ENCODE data around the gene GABPA.
"Not testable (repeated sequence)": the region's sequence is repeated elsewhere in the genome, so short reads cannot be mapped to it uniquely, and the experiment has no call there.

Gene GABPA

GRCh38 chr21:25742900-25743299, 8.1 kb downstream of the GABPA start:
- no peak for DNase-seq (ENCODE audit: low spot score)

GRCh38 chr21:25744854-25745253, 10.1 kb downstream of the GABPA start:
- no peak for DNase-seq (ENCODE audit: low spot score)

- no peak for DNase-seq (ENCODE audit: low spot score)
These were observed 15.3 kb downstream of the GABPA start for GRCh38 chr21:25750085-25750484.

- DNase-seq (ENCODE audit: low spot score): no peak
These were observed 17.6 kb downstream of the GABPA start for GRCh38 chr21:25752416-25752815.

GRCh38 chr21:25756190-25756932, 21.6 kb downstream of the GABPA start:
- no peak for DNase-seq (ENCODE audit: low spot score)

DNA sequence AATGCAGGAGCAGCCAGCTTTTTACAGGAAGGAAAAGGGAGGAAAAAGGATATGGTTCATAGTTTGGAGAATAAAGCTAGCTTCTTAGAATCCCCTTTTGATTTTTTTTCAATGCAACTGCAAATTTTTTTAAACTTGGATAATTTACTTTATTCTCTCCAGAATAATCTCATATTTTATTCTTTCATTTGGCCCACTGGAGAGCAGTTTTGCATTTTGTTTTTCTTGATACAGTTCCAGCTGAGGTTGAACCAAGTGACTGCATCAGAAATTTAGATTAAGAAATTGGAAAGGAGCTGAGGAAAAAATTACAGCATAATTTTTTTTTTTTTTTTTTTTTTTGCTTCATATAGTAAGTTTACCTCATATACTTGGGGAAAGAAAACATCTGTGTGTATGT, 22.8 kb downstream of the GABPA start:
- DNase-seq (ENCODE audit: low spot score): no peak

DNA sequence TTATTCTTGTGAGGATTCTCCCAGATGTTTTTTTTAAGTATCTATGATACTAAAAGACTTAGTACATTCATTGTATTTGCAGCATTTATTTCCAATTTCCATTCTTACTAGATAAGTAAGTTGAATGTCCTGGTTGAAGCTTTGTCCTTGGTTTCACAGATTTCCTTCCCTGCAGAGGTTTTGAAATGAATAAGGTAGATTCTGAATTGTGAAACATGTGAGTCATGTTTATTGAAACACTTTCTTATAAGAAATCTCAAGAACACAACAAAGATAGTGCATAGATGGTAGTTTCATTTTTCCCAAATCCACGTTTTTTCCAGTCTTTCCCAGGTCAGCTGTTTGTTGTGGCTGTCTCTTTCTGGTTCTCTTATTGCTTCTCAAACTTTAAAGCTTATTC, 24.8 kb downstream of the GABPA start:
- no peak for DNase-seq (ENCODE audit: low spot score)

DNA sequence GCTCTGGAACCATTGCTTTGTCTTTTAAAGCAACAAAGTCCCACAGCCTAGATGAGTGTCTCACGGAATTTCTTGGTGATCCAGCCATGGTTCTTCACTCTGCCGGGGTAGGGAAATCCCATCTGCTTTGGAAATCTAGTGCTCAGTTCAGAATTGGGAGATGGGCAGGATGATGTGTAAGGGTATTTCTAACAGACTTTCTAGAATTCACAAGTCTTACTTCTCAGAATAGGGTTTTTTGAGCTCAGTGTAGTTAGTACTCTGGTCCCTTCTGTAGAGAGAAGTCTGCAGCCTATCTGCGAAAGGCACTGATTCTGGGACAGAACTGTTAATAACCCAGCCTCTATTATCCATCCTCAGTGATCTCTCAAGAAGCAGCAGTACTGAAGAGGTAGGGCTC, 25.3 kb downstream of the GABPA start:
- no peak for DNase-seq (ENCODE audit: low spot score)

DNA sequence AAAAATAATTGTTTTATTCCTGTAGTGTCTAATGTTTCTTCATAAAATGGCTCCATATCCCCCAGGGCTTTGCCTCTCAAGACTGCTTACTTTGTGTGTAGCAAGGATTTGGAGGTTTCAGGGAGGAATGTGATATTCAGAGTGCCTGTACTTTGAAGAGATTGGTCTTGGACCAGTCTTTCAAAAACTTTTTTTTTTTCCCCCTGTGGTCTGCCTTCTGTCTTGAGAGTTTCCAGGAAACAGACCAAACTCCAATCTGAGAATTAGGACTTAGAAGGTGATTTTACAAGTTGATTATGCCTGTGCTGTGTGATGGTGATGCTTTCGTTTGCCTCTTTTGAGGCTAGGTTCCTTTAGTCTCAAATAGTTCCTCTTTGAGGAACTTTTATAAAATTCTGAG, 25.9 kb downstream of the GABPA start:
- DNase-seq (ENCODE audit: low spot score): no peak

- no peak for DNase-seq (ENCODE audit: low spot score)
These were observed 29.3 kb downstream of the GABPA start for GRCh38 chr21:25764065-25764464.

DNA sequence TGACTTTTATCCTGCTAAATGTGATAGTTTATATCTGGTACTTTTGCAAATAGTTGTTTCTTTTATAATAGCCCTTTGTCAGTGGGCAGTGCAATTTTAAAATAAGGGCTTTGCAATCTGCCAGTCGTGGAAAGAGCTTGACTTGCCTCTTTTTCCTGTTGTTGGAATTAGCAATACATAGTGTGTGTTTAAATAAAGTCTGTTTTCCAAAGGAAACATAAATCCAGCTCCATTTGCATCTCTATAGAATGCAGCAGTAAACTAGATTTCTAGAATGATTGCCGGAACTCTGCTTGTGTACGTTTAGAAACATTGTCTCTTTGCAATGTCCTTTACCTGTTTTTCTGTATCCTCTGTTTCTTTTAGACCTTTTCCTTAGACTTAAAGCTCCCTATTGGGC, 33.1 kb downstream of the GABPA start:
- no peak for DNase-seq (ENCODE audit: low spot score)

DNA sequence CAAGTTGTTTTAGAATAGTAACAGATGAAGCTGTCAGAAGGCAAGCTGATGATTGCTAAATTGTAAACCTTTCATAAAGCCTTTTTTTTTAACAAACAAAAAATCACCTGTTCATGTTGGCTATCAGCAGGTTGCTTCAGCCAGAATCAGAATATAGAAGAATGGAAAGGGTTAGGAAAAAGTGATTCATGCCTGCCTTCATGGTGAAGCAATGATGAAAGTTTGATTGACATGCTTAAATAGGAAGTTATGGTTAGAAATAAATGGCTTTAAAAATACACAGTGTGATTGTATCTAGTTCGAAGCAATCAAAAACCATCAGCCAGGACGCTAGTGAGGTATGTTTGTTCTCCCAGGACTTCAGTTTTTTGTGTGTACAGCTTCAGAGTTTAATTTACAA, 37.9 kb downstream of the GABPA start:
- no peak for DNase-seq (ENCODE audit: low spot score)

DNA sequence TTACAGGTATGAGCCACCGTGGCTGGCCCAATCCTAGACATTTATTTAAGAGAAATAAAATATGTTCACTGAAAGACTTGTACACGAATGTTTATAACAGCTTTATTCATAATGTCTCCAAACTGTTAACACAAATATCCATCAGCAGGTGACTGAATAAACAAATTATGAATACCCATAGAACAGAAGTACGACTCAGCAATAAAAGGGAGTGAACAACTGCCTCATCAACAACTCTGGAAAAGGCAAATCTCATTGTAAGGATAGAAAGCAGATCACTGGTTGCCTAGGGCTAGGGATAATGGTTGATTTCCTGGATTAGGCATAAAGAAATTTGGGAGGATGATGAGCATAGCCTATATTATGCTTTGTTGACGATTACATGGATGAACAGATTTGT, 41.7 kb downstream of the GABPA start:
- no peak for DNase-seq (ENCODE audit: low spot score)

DNA sequence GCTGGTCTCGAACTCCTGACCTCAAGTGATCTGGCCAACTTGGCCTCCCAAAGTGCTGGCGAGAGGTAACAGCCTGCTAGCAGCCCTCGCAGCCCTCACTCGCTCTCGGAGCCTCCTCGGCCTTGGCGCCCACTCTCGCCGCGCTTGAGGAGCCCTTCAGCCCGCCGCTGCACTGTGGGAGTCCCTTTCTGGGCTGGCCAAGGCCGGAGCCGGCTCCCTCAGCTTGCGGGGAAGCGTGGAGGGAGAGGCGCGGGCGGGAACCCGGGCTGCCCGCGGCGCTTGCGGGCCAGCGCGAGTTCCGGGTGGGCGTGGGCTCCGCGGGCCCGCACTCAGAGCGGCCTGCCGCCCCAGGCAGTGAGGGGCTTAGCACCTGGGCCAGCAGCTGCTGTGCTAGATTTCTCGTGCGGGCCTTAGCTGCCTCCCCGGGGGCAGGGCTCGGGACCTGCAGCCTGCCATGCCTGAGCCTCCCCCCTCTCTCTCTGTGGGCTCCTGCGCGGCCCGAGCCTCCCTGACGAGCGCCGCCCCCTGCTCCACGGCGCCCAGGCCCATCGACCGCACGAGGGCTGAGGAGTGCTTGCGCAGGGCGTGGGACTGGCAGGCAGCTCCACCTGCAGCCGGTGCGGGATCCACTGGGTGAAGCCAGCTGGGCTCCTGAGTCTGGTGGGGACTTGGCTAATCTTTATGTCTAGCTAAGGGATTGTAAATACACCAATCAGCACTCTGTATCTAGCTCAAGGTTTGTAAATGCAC, 43.5 kb downstream of the GABPA start:
- not testable (repeated sequence) for DNase-seq (ENCODE audit: low spot score)

DNA sequence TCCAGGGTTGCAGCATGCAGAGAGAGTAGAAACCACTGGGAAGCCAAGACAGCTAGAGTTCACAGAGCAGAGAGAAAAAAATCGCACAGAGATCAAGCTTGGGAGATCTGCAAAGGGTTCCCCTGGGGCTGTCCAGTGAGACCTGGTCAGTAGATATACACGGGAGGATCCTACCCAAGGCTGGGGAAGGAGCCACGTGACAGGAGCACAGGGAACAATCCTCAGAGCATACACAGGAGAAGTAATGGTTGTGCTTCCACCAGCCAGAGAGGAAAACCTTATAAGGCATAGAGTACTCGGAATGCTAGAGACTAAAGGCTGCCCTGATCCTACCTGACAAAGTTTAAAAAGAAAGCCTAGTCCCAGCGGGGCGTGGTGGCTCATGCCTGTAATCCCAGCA, 53.9 kb downstream of the GABPA start:
- DNase-seq (ENCODE audit: low spot score): no peak

DNA sequence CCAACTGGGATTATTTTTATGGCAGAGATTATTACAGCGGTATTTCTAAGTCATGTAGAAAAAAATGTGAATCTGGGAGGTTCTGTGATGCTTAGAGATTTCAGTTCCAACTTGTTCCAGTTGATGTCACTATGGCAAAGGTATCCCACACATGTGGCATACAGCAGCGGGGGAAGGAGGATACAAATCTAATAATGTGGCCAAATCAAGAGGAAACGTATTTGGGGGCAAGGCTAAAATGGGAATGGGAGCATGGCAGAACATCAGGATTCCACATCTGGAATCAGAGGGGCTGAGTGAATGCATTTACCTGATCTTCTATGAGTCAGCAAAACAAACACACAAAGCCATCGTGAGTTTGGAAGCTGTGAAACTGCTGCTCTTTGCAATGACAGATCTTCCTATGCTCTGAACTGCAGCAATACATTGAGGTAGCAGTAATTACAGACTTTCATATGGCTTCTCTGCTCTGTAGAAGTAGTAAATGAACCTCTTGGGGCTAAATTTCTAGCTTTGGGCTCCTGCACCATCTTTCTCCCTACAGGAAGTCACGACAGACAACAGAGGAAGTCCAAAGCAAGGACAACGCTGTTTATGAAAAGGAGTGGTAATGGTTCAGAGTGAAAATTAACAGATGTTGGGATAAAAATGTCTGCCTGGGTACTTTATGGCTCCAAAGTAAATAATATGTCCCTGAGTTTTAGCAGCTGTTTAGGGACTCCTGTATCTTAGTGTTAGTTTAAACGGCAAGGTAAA, 55.5 kb downstream of the GABPA start:
- DNase-seq (ENCODE audit: low spot score): peak; percentile 9

GRCh38 chr21:25790878-25791204, 56.1 kb downstream of the GABPA start:
- DNase-seq (ENCODE audit: low spot score): no peak

- DNase-seq (ENCODE audit: low spot score): no peak
These were observed 56.5 kb downstream of the GABPA start for GRCh38 chr21:25791319-25791718.

DNA sequence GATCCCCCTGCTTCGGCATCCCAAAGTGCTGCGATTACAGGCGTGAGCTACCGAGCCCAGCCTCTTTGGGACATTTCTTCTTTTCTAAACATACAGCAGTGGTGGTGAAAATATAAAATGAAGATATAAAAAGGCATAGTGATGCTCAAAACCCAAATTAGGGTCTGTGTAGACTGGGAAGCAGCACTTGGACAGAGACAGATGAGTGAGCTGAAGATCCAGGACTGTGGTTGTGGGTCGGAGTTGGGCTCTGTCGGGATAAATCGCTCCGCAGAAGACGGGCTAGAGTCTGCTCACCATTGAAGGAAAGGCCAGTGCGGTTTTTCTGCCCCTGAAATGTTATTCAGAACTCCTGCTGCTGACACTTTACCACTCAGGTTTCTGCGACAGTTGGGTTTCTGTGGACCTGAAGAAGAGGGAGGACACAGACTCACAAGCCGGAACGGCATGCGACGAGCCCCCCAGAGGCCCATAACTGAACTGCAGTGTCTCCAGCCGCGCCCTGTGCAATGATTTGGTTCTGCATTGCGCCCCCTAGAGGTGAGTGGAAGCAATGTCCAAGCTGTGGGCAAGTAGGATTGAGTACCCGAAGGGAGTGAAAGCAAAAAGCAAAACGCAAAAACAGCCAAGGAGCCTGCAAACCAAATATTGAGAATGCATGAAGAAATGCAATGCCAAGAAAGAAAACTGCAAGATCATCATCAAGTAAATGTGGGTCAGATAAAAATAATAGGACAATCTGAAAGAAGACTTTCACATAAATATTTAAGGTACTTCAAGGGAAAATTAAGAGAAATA, 66.6 kb downstream of the GABPA start:
- DNase-seq (ENCODE audit: low spot score): peak; percentile 77

DNA sequence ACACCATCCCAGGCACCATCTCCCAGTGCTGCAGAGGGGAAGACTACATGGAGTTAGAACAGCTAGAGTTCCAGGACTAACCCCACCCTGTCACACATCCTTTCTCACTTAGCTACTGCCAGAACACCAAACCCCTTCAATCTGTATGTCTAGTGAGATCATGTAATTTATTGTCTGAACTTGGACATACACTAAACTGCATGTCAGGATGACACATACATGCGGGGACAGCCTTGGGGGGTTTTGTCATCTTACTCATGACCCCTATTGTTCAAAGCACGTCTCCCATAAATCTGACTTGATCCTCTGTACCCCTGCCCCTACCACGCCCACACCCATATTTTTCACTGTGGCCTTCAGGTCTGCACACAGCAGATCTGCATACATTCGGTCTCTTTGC, 71.3 kb downstream of the GABPA start:
- no peak for DNase-seq (ENCODE audit: low spot score)

DNA sequence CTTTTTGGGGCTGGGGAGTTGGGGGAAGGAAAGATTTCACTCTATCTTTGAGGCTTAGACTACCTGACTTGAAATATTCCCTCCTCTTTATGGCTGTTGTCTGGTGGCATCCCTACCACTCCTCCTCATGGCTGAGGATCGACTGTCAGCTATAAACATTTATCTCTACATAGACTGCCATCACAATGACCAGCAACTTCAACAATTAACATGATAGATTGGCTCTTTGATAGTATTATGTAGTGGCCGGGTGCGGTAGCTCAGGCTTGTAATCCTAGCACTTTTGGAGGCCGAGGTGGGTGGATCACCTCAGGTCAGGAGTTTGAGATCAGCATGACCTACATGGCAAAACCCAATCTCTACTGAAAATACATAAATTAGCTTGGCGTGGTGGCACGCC, 72.4 kb downstream of the GABPA start:
- DNase-seq (ENCODE audit: low spot score): no peak

DNA sequence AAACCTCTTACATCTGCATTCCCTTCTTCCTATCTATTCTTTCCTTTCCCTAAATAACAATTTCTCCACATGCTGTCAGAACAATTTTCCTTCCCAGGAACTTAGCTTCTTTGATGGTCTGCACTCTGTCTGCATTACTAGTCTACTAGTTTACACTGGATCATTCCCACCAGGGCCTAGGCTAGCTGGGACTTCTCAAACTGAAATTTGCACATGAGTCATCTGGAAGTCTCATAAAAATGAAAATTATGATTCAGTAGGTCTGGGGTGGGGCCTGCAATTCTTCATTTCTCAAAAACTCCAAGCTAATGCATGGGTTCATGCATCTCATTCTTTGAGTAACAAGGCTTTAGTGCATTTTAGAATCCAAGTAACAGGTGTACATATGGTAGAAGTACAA, 74.2 kb downstream of the GABPA start:
- no peak for DNase-seq (ENCODE audit: low spot score)

All from LoVo (cell line).